NB4 (cell line): ENCODE results near the gene BAIAP2.

ENCODE experiments used
- DNase-seq: peaks from one replicate; pipeline ENCODE4 v3.0.0; 2010; ENCODE audit warnings: low read depth
- H3K4me3 ChIP-seq: one replicate; pipeline ENCODE4 v1.5.1; 2011; ENCODE audit warnings: mild to moderate bottlenecking, low read depth, low read length, moderate library complexity
- CTCF ChIP-seq: IDR thresholded peaks from one replicate; pipeline ENCODE4 v1.5.1; 2012; ENCODE audit warnings: low read depth, low read length
- MAX ChIP-seq: IDR thresholded peaks from 2 replicates; pipeline ENCODE4 v1.6.1; 2011; ENCODE audit warnings: low read depth, low read length
- MYC ChIP-seq: IDR thresholded peaks from 2 replicates; pipeline ENCODE4 v1.6.1; 2011; ENCODE audit warnings: low read depth, low read length
- POLR2A ChIP-seq: IDR thresholded peaks from 2 replicates; pipeline ENCODE4 v1.6.1; 2011; ENCODE audit warnings: mild to moderate bottlenecking; ENCODE audit not compliant: insufficient read length; ENCODE audit errors: extremely low read depth

Gene BAIAP2

GRCh38 chr17:81042606-81043005, 7.7 kb downstream of the BAIAP2 start:
- TF ChIP-seq MAX (no peak), POLR2A (no peak), MYC (no peak), CTCF (no peak)
- no peak for DNase-seq

GRCh38 chr17:81043319-81043724, 8.4 kb downstream of the BAIAP2 start:
- DNase-seq, result no peak
- no peak overlapping the region for H3K4me3 ChIP-seq
- no peak for TF ChIP-seq MYC
- no peak for TF ChIP-seq CTCF
- TF ChIP-seq MAX, result no peak
- no peak for TF ChIP-seq POLR2A

More at GRCh38 chr17:81042606-81043005, 7.7 kb downstream of the BAIAP2 start:
- H3K4me3 ChIP-seq, result no peak overlapping the region

- H3K4me3 ChIP-seq, result no peak overlapping the region
- TF ChIP-seq POLR2A, result no peak
- no peak for TF ChIP-seq MAX
- no peak for TF ChIP-seq CTCF
- TF ChIP-seq MYC, result no peak
- no peak for DNase-seq
These were observed 8.9 kb downstream of the BAIAP2 start for GRCh38 chr17:81043725-81044427.

GRCh38 chr17:81044428-81044763, 9.4 kb downstream of the BAIAP2 start:
- TF ChIP-seq CTCF (no peak), MAX (no peak), POLR2A (no peak), MYC (no peak)
- no peak overlapping the region for H3K4me3 ChIP-seq
- DNase-seq, result no peak

- DNase-seq, result no peak
- TF ChIP-seq MYC (no peak), MAX (no peak), CTCF (no peak), POLR2A (no peak)
- H3K4me3 ChIP-seq, result no peak overlapping the region
These were observed 10.0 kb downstream of the BAIAP2 start for GRCh38 chr17:81044764-81045589.
